Measurements from ENCODE around the gene SLC35B3. TPM values are rescaled to one million over a fixed set of nuclear protein-coding genes. Genes with fewer than 3 reads are reported as not detected.
A peak's percentile ranks its signal among the peaks of the same experiment; 100 is the strongest.
"Not testable (repeated sequence)": the region's sequence is repeated elsewhere in the genome, so short reads cannot be mapped to it uniquely, and the experiment has no call there.

SLC35B3 gene
- total and polyA plus RNA-seq, 2 donors (not counting 1 experiment from before 2014, with no cell fraction given): 19.0 to 42.1 TPM

DNA sequence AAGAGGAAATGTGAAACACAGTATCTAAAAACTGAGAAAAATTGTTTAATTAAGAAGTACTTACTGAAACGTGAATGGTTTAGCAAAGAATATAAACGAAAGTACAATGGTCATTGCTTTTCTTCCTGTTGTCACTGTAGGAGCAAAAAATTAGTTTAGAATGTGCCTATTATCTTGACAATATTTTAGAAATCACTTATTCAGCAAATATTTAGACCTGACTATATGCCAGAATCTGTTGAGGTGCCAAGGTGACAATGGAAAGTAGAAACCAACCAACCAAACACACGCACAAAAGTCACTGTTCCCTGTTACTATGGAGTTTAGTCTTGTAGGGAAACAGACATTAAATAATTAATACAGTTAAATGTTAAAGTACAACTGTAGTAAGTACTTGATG is 20.5 kb downstream of the SLC35B3 start:
- no peak for TF ChIP-seq EZH2 (IDR thresholded peaks at IDR 0.05; ENCODE audit: low read length, missing control alignments)
- TF ChIP-seq, protein P1, sequence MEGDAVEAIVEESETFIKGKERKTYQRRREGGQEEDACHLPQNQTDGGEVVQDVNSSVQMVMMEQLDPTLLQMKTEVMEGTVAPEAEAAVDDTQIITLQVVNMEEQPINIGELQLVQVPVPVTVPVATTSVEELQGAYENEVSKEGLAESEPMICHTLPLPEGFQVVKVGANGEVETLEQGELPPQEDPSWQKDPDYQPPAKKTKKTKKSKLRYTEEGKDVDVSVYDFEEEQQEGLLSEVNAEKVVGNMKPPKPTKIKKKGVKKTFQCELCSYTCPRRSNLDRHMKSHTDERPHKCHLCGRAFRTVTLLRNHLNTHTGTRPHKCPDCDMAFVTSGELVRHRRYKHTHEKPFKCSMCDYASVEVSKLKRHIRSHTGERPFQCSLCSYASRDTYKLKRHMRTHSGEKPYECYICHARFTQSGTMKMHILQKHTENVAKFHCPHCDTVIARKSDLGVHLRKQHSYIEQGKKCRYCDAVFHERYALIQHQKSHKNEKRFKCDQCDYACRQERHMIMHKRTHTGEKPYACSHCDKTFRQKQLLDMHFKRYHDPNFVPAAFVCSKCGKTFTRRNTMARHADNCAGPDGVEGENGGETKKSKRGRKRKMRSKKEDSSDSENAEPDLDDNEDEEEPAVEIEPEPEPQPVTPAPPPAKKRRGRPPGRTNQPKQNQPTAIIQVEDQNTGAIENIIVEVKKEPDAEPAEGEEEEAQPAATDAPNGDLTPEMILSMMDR (conservative IDR thresholded peaks at IDR 0.05 in 1 of 2, IDR thresholded peaks at IDR 0.05 in 1 of 2; ENCODE audit: low read depth in 1 of 2, low read length in 2 of 2): no peak
- H3K4me1 ChIP-seq (ENCODE audit: control insufficient read depth, extremely low read depth, insufficient read depth, low read length): no peaks in the 10 kb centered on the region
- H3K79me2 ChIP-seq (ENCODE audit: control insufficient read depth, insufficient read depth, low read length): no peaks in the 10 kb centered on the region
- H3K9ac ChIP-seq (ENCODE audit: insufficient read depth, low read length): no peak overlapping the region
- no peak for DNase-seq (ENCODE audit: low read depth in 2 of 2)
- H3K36me3 ChIP-seq (ENCODE audit: control insufficient read depth, insufficient read depth, low read length): peaks cover 7% of the 10 kb centered on the region
- no peak overlapping the region for H2AFZ ChIP-seq (ENCODE audit: low read length)
- H3K27ac ChIP-seq (ENCODE audit: insufficient read depth, low read length): no peak overlapping the region
- no peak overlapping the region for H3K4me2 ChIP-seq (ENCODE audit: extremely low read depth, insufficient read depth, low read length)
- no peak overlapping the region for H3K4me3 ChIP-seq (replicated peaks in 1 of 4; ENCODE audit: control extremely low read depth in 1 of 4, insufficient read depth in 1 of 4, low read depth in 3 of 4, low read length in 4 of 4)
- no peaks in the 10 kb centered on the region for H3K9me3 ChIP-seq (ENCODE audit: control insufficient read depth, insufficient read depth, low read depth, low read length)
- no peaks in the 10 kb centered on the region for H3K27me3 ChIP-seq (ENCODE audit: control insufficient read depth, insufficient read depth, low read length)
- H4K20me1 ChIP-seq (ENCODE audit: control insufficient read depth, extremely low read depth, insufficient read depth, low read length): no peaks in the 10 kb centered on the region

DNA sequence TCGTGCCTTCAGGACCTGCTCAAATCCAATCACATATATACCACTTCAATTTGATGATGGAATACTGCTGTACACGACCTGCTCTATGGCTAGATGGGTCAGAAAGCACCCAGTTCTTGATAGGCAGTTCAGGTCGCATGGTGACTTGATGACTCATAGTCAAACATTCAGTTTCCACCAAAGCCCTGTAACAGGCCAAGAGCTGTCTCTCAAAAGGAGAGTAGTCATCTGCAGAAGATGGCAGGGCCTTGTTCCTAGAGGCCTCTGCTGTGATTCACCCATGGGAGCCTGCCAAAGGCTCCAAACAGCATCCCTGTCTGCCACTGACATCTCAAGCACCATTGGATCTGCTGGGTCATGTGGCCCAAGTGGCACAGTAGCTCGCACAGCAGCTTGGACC is 29.4 kb downstream of the SLC35B3 start:
- H3K36me3 ChIP-seq (ENCODE audit: control insufficient read depth, insufficient read depth, low read length); H3K27ac ChIP-seq (ENCODE audit: insufficient read depth, low read length); H2AFZ ChIP-seq (ENCODE audit: low read length); H3K9me3 ChIP-seq (ENCODE audit: control insufficient read depth, insufficient read depth, low read depth, low read length); H4K20me1 ChIP-seq (ENCODE audit: control insufficient read depth, extremely low read depth, insufficient read depth, low read length); H3K9ac ChIP-seq (ENCODE audit: insufficient read depth, low read length); H3K4me3 ChIP-seq (replicated peaks in 1 of 4; ENCODE audit: control extremely low read depth in 1 of 4, insufficient read depth in 1 of 4, low read depth in 3 of 4, low read length in 4 of 4); H3K4me2 ChIP-seq (ENCODE audit: extremely low read depth, insufficient read depth, low read length); H3K4me1 ChIP-seq (ENCODE audit: control insufficient read depth, extremely low read depth, insufficient read depth, low read length); H3K27me3 ChIP-seq (ENCODE audit: control insufficient read depth, insufficient read depth, low read length); H3K79me2 ChIP-seq (ENCODE audit: control insufficient read depth, insufficient read depth, low read length): not testable (repeated sequence)
- DNase-seq (ENCODE audit: low read depth in 2 of 2): peak in 1 of 2 donors; percentile 41

DNA sequence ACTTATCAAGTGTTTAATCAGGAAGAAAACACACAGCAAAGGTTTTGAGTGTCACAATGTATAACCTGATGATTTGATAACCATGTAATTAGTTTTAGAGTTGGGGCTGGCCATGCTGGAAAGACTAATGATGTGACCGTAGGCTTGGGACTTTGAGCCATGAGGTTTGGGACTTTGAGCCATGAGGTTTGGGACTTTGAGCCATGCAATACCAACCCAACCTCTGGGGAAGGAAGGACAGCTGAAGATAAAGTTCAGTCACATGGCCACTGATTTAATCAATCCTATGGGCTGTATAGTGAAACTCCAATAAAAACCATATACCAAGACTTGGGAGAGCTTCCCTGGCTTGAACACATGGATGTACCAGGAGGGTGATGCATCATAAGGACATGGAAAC is 32.8 kb downstream of the SLC35B3 start:
- Histone ChIP-seq H3K4me2 (ENCODE audit: extremely low read depth, insufficient read depth, low read length) (no peak overlapping the region), H3K9me3 (ENCODE audit: control insufficient read depth, insufficient read depth, low read depth, low read length) (no peaks in the 10 kb centered on the region), H3K36me3 (ENCODE audit: control insufficient read depth, insufficient read depth, low read length) (no peaks in the 10 kb centered on the region), H3K27ac (ENCODE audit: insufficient read depth, low read length) (no peak overlapping the region), H2AFZ (ENCODE audit: low read length) (no peak overlapping the region), H3K9ac (ENCODE audit: insufficient read depth, low read length) (no peak overlapping the region), H3K4me3 (replicated peaks in 1 of 4; ENCODE audit: control extremely low read depth in 1 of 4, insufficient read depth in 1 of 4, low read depth in 3 of 4, low read length in 4 of 4) (no peak overlapping the region), H3K4me1 (ENCODE audit: control insufficient read depth, extremely low read depth, insufficient read depth, low read length) (no peaks in the 10 kb centered on the region), H3K79me2 (ENCODE audit: control insufficient read depth, insufficient read depth, low read length) (no peaks in the 10 kb centered on the region), H4K20me1 (ENCODE audit: control insufficient read depth, extremely low read depth, insufficient read depth, low read length) (no peaks in the 10 kb centered on the region), H3K27me3 (ENCODE audit: control insufficient read depth, insufficient read depth, low read length) (no peaks in the 10 kb centered on the region)
- no peak for TF ChIP-seq EZH2 (IDR thresholded peaks at IDR 0.05; ENCODE audit: low read length, missing control alignments)
- TF ChIP-seq, protein P1 (conservative IDR thresholded peaks at IDR 0.05 in 1 of 2, IDR thresholded peaks at IDR 0.05 in 1 of 2; ENCODE audit: low read depth in 1 of 2, low read length in 2 of 2): no peak
- DNase-seq (ENCODE audit: low read depth in 2 of 2): no peak

All from fibroblast of lung (primary cell).